Renal cortex interstitium (tissue), 11 donors: ENCODE results near the gene AADAT. TPM values are rescaled to one million over a fixed set of nuclear protein-coding genes. Genes with fewer than 3 reads are reported as not detected.
"Not testable (repeated sequence)": the region's sequence is repeated elsewhere in the genome, so short reads cannot be mapped to it uniquely, and the experiment has no call there.

Experiments used
- DNase-seq, 11 donors: peaks; one replicate each; pipeline ENCODE4 v3.0.0-alpha.2; 2013; ENCODE audit warnings: low read depth in 9 of 11, low spot score in 4 of 11; ENCODE audit errors: extremely low read depth in 1 of 11
- polyA plus RNA-seq, 3 donors: library from polyadenylated mRNA; unstranded; fragments of 120-200 nt; gene quantifications; one replicate each; pipeline ENCODE4 v1.2.1, GENCODE V29; 2013; ENCODE audit not compliant: insufficient read length in 3 of 3

The AADAT gene
- polyA plus RNA-seq, 3 donors = 25.0 to 31.1 (median 28.4) TPM

DNA sequence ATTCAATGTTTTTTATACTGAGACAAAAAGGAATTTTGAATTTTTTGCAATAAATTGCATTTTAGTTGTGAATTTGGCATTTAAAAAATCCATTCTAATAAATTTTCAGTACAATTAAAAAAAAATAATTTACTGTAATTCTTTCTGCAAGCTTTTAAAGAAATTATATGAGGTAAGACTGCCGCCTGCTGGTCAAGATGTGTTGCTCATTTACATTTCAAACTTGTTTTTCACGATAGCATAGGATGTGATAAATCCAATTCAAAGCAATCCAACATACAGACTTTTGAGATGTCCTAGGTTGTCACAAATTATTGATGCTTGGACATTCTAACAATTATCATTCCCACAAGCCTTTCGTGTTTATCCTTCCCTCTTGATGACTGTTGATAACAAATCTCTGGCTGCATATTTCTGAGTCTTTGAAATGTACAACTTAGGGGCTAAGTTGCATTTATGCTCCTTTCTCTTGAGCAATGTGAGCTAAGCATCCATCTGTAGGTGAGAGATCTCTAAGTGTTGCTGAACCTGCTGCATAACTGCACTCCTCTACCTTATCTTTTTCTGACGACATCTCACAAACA, 41.9 kb downstream of the AADAT start:
- peak in 9 of 11 donors; percentile 37 to 74 (median 49) for DNase-seq

GRCh38 chr4:170046156-170046555, 43.6 kb downstream of the AADAT start:
- DNase-seq = not testable (repeated sequence)

DNA sequence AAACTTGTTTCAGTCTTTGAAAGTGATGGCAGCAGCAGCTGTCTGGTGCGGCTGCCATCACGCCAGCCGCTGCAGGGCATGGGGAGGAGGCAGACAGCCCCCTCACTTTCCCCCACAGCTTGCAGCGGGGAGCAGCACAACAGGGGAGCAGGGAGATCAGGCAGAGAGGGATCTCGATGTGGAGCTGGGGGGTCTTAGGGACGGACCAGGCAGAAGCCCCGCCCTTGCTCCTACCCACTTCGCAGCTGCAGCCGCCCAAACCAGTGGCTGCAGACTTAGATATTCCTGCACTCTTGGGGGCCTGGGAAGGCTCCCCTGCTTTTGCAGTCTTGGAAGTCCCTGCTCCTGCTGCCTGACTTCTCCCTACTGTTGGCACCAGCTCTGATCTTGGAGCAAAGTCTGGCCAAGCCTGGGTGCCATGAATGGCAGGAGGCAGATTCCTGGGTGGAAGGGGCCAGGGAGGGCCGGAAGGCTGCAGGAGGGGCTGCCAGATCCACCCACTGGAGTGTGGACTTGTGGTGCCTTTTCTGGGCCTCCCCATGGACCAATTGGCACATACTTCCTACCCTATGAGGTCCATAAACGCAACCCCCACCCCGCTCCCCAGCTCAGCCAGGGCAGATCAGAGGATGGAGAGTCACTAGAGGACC, 49.6 kb downstream of the AADAT start:
- DNase-seq = no peak

- DNase-seq = no peak
These were observed 51.0 kb downstream of the AADAT start for GRCh38 chr4:170038769-170039168.

DNA sequence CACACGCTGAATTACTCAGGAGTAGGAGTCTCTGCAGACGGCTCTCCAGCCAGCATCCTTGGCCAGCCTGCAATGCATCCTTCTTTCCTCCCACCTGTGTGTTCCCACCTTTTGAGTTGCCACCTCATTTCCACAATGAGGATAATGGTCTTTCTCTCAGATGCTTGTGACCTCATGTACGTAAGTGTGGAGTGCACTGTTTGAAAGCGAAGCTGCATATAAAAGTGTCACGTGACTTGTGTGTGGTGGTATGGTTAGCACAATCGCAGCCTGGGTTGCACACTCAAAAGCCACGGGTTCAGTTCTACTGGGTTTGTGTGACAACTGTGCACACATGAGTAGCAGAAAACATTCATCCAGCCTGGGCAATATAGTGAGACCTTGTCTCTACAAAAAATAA, 51.5 kb downstream of the AADAT start:
- no peak for DNase-seq

DNA sequence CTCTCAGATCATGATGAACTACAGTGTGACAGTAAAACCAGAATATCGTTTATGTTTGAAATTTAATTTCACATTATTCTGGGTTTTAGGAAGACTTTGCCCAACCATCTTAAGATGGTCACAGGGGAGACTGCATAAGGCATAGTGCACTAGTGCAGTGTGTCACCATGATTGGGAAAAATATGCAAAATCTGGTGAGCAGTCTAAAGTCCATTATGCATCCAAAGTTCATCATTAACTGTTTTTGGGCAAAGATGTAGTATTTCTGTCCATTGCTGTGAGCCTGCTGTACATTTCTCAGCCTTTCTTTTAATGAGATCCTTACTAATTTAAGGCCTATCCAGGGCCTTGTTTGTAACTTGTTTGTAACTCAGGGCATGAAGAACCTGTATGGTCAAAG, 52.3 kb downstream of the AADAT start:
- DNase-seq = no peak

- no peak for DNase-seq
These were observed 53.9 kb downstream of the AADAT start for GRCh38 chr4:170035845-170036244.

- DNase-seq = no peak
These were observed 54.5 kb downstream of the AADAT start for GRCh38 chr4:170035231-170035630.

DNA sequence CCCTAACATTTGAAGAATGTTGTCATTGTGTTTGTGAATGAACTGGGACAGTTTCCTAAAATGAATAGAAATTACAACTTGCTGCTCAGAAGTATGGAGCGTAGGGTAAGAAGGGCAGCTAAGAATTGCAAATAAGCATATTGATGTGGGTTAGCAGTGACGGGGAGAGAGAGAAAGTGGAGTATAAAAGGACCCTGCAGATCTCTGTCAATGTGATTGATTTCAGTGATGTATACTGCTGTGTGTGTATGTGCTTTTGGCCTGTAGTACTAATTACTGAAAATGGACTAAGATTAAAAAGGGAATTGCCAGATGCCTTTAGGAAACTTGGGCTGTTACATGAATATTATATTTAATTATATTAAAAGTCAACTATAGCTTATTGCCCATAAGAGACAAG, 55.8 kb downstream of the AADAT start:
- DNase-seq = no peak

DNA sequence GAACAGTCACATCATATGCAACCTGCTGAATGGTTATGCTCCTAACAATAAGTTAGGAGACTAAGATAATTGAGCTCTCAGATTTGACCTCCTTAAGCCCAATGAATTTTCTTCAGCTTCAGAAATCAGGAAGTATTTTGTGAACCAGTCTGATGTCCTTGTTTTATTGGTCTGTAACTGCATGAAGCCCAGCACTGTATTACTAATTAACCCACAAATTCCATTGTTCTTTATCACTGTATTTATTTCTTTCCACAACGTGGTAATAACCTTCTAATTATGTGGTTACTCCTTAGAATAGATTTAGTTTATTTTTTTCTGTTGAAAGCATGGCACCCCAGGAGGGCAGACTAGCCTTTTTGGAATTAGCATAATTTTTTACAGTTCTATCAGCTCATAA, 59.6 kb downstream of the AADAT start:
- no peak for DNase-seq

GRCh38 chr4:170027181-170027829, 62.5 kb downstream of the AADAT start:
- DNase-seq = peak; percentile 86 to 96 (median 93)

DNA sequence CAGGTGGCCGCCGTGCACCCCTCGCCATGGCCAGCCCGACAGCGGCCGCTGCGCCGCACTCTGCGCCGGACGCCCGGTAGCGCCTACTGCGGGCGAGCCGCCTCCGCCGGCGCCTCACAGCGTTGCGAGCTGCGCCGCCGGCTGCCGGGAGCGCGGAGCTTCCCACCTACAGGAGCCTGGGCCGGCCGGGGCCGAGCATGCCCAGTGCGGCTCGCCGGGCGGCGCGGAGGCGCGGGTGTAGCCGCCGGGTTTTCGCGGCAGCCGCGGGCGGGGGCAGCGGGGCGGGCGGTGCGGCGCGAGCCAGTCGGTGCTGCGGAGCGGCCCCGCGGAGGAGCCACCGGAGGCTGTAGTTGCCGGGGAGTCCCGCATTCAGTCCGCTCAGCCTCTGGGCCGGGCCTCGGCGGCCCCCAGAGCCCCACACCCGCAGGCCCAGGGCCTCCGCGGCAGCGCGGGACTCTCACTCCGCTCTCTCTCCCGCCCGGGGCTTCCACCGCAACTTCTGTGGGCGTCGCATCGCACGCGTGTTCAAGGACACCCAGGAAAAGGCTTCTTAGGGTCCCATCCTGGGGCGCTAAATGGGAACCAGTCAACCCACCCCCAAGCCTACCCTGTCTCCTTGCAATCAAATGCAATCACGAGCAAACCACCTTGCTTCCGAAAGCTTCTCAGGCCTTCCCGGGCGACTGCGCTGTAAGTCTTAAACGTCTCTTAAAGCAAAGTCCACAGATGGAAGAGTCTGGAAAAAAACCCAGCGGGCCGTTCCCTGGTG, 63.3 kb downstream of the AADAT start, which contains the start of gene MFAP3L:
TSS of gene MFAP3L (minus strand) at position 143 of the 769 bp plus-strand sequence. CDS start 20,518 bp downstream, outside the sequence.
- DNase-seq = peak; percentile 33 to 85 (median 81)

- no peak for DNase-seq
These were observed 64.1 kb downstream of the AADAT start for GRCh38 chr4:170025523-170026252.

DNA sequence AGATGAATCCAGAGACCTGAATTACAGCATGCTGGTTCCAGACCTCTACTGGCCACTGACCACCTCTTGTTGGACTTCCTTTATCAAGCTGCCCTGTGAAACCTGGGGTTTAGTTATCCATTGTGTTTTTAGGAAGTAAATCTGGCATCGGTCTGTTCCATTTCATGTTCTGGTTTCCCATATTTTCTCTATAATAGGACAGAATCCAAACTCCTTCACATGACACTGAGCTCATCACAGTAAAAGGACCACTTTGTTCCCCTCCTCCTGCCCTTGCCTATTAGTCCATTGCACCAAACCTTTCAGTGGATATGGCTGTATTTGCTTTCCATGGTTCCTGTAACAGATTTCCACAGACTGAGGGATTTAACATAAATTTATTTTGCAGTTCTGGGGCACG, 67.5 kb downstream of the AADAT start:
- no peak for DNase-seq

- no peak for DNase-seq
These were observed 72.5 kb downstream of the AADAT start for GRCh38 chr4:170017252-170017651.

- DNase-seq = no peak
These were observed 74.5 kb downstream of the AADAT start for GRCh38 chr4:170015285-170015684.

DNA sequence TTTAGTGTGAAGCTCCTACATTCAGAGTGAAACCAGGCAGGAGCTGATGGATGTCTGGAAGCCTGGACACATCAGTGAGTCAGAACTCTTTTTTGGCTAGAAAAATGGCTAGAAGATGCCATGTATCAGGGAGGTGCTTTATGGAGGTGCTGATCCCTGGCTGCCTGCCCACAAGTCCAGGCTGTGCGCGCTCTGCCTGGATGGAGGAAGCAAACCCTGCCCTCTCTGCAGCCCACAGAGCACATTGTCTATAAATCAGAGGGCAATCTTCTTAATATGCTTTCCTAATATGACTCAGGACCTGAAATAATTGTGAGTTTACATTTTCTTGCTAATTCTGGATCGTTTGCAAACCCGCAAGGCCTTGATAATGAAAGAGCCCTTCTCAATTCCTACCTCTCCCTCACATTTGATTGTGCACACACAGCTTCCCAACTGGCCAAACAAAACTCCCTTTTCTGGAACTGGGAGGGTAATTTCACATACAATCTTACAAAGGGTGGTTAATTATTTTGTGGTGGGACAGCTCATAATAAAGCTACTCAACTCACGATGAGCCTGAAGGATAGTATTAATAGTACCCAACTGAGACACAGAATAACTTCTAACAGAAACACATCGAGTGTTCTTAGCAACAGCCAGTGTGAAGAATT, 75.3 kb downstream of the AADAT start:
- DNase-seq = no peak

DNA sequence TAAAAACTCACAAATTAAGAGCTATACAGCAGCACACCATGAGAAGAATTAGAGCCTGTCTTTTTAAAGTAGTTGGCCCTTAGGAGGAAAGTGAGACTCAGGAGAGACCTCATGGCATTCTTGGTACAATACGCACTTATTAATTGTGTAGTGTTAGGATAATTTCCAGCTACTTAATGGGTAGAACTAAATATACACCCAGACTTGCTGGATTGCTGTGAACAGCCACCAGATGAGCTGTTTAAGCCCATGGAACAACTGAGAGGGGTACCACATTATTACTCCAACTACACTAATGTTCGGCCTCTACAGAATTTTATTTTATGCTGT, 77.2 kb downstream of the AADAT start:
- no peak for DNase-seq
